Ovary (tissue), 9 donors: ENCODE data around the gene FNTB. TPM values are rescaled to one million over a fixed set of nuclear protein-coding genes. Genes with fewer than 3 reads are reported as not detected.

Source experiments
- DNase-seq, 5 donors: peaks; one replicate each; pipeline ENCODE4 v3.0.0-alpha.2; 2019 to 2020
- H3K27ac ChIP-seq, 2 donors: fragments of 200-600 bp; one replicate each; pipeline versions ENCODE4 v1.5.1 to v1.8.0; 2019 to 2022
- H3K27me3 ChIP-seq: fragments of 200-600 bp; one replicate; pipeline ENCODE4 v1.8.0; 2022
- H3K36me3 ChIP-seq: fragments of 200-600 bp; sonication (generic); one replicate; pipeline ENCODE4 v1.5.1; 2019
- H3K4me1 ChIP-seq: one replicate; pipeline ENCODE4 v1.8.1; 2013; ENCODE audit warnings: mild to moderate bottlenecking, moderate library complexity; ENCODE audit not compliant: insufficient read depth
- H3K4me3 ChIP-seq: fragments of 200-600 bp; sonication (generic); one replicate; pipeline ENCODE4 v1.5.1; 2017
- H3K9me3 ChIP-seq, 2 donors: fragments of 200-600 bp in 1 of 2; sonication (generic) in 1 of 2; one replicate each; pipeline versions ENCODE4 v1.5.1 to v1.8.1; 2013 to 2019; ENCODE audit warnings: mild to moderate bottlenecking in 1 of 2, moderate library complexity in 1 of 2
- EP300 ChIP-seq: sonication (generic); formaldehyde crosslinking; IDR thresholded peaks from one replicate; pipeline ENCODE4 v1.6.1; 2017; ENCODE audit warnings: antibody characterized with exemption
- POLR2A ChIP-seq: fragments of 450-650 bp; IDR thresholded peaks from one replicate; pipeline ENCODE4 v1.6.1; 2017; ENCODE audit warnings: antibody characterized with exemption, mild to moderate bottlenecking, moderate library complexity
- WGBS, 3 donors: extraction: QIAGEN DNeasy Blood & Tissue Kit in 1 of 3; methylation state at CpG; one replicate each; pipeline versions ENCODE4 v1.1.5 to v1.1.7; 2013 to 2017; 5-methylcytosine and 5-hydroxymethylcytosine counted together
- intact Hi-C, 4 donors: fragments of 100-400 bp; cut with DNase I; formaldehyde crosslinking; loops; one replicate each; pipeline versions ENCODE4 v1.11.0 to v1.15.1; 2022 to 2023
- polyA plus RNA-seq, 2 donors: library from polyadenylated mRNA; stranded (reverse); fragments of 200-250 nt in 1 of 2; fragments of 350-450 nt in 1 of 2; fragmentation: Illumina TruSeq in 1 of 2; extraction: RNeasy Lipid Tissue Mini Kit (QIAGEN cat#74804) in 1 of 2; gene quantifications; one replicate each; pipeline ENCODE4 v1.2.3, GENCODE V29; 2013 to 2014
- total RNA-seq, 7 donors: library from RNA; depleted of rRNA in 2 of 7; stranded (reverse); fragments of >200 nt in 2 of 7; fragmentation: NEBNext Ultra II Directional in 3 of 7; extraction: Animal tissue kit (Norgen Biotek cat#: 25700) in 3 of 7; gene quantifications; one replicate each; pipeline versions ENCODE4 v1.1.0 to v1.2.4, GENCODE V29; 2016 to 2023
- TF ChIP-seq, protein P1 (sequence below), 3 donors: fragments of 450-650 bp in 2 of 3; fragments of 200-600 bp in 1 of 3; IDR thresholded peaks; one replicate each; pipeline versions ENCODE4 v1.5.1 to v1.8.0; 2016 to 2022; ENCODE audit warnings: antibody characterized with exemption in 3 of 3, mild to moderate bottlenecking in 1 of 3
- donor health status: DM: no; HTN: no; CAD: no; lungs with moderate emphysema.
- donor health status: DM: no; HTN: no; CAD: no.
- donor health status: Bipolar disorder and iron deficiency.
- donor health status: DM: yes; HTN: yes; CAD: no.
- donor health status: DM: no; HTN: no; CAD: no.
- donor health status: DM: yes; HTN: yes; CAD: no.

Gene FNTB
- total and polyA plus RNA-seq, 9 donors: 8.0 to 19.0 (median 14.1) TPM

GRCh38 chr14:65043893-65044595, 57.3 kb downstream of the FNTB start:
- H3K36me3 ChIP-seq: no peaks in the 10 kb centered on the region
- WGBS, 3 donors: 85 to 94% (median 94%) methylated on average over 12 of the region's 12 CpGs
- H3K27ac ChIP-seq: no peak overlapping the region

GRCh38 chr14:65044596-65044959, 57.9 kb downstream of the FNTB start:
- Histone ChIP-seq H3K9me3 (no peaks in the 10 kb centered on the region), H3K27ac (no peak overlapping the region), H3K4me1 (no peaks in the 10 kb centered on the region), H3K27me3 (no peaks in the 10 kb centered on the region), H3K4me3 (no peak overlapping the region), H3K36me3 (no peaks in the 10 kb centered on the region)
- intact Hi-C loops: no loop called here
- no peak for DNase-seq
- TF ChIP-seq EP300: no peak
- TF ChIP-seq, protein P1, sequence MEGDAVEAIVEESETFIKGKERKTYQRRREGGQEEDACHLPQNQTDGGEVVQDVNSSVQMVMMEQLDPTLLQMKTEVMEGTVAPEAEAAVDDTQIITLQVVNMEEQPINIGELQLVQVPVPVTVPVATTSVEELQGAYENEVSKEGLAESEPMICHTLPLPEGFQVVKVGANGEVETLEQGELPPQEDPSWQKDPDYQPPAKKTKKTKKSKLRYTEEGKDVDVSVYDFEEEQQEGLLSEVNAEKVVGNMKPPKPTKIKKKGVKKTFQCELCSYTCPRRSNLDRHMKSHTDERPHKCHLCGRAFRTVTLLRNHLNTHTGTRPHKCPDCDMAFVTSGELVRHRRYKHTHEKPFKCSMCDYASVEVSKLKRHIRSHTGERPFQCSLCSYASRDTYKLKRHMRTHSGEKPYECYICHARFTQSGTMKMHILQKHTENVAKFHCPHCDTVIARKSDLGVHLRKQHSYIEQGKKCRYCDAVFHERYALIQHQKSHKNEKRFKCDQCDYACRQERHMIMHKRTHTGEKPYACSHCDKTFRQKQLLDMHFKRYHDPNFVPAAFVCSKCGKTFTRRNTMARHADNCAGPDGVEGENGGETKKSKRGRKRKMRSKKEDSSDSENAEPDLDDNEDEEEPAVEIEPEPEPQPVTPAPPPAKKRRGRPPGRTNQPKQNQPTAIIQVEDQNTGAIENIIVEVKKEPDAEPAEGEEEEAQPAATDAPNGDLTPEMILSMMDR (IDR thresholded peaks at IDR 0.05): no peak
- TF ChIP-seq POLR2A: no peak
- WGBS, 3 donors: 89 to 95% (median 89%) methylated on average over 9 of the region's 9 CpGs

More at GRCh38 chr14:65043893-65044595, 57.3 kb downstream of the FNTB start:
- intact Hi-C loops: no loop called here
- no peaks in the 10 kb centered on the region for H3K4me1 ChIP-seq
- H3K27me3 ChIP-seq: no peaks in the 10 kb centered on the region
- DNase-seq: no peak
- no peaks in the 10 kb centered on the region for H3K9me3 ChIP-seq
- no peak overlapping the region for H3K4me3 ChIP-seq
- TF ChIP-seq, protein P1 (IDR thresholded peaks at IDR 0.05): no peak
- TF ChIP-seq EP300 (no peak), POLR2A (no peak)

- WGBS, 3 donors: 92 to 95% (median 93%) methylated on average over 5 of the region's 5 CpGs
- intact Hi-C loops: no loop called here
- Histone ChIP-seq H3K36me3 (no peaks in the 10 kb centered on the region), H3K9me3 (no peaks in the 10 kb centered on the region), H3K4me3 (no peak overlapping the region), H3K4me1 (no peaks in the 10 kb centered on the region), H3K27ac (no peak overlapping the region), H3K27me3 (no peaks in the 10 kb centered on the region)
- no peak for DNase-seq
- TF ChIP-seq EP300 (no peak), POLR2A (no peak)
- TF ChIP-seq, protein P1 (IDR thresholded peaks at IDR 0.05): no peak
Measured at GRCh38 chr14:65045006-65045405, 58.3 kb downstream of the FNTB start.

- Histone ChIP-seq H3K9me3 (no peaks in the 10 kb centered on the region), H3K36me3 (no peaks in the 10 kb centered on the region), H3K27me3 (no peaks in the 10 kb centered on the region), H3K27ac (no peak overlapping the region), H3K4me1 (no peaks in the 10 kb centered on the region), H3K4me3 (no peak overlapping the region)
- TF ChIP-seq EP300 (no peak), POLR2A (no peak)
- TF ChIP-seq, protein P1 (IDR thresholded peaks at IDR 0.05): no peak
- intact Hi-C loops: no loop called here
- WGBS, 3 donors: 92 to 93% (median 93%) methylated on average over 4 of the region's 4 CpGs
- no peak for DNase-seq
Measured at GRCh38 chr14:65045709-65046108, 59.0 kb downstream of the FNTB start.
